ENCODE results near the gene MTARC2. TPM values are rescaled to one million over a fixed set of nuclear protein-coding genes. Genes with fewer than 3 reads are reported as not detected.

Gene MTARC2
- total RNA-seq, result 3.2 and 7.6 TPM in 2 replicates

GRCh38 chr1:220748089-220748934 lies at the start of gene MTARC2:
Gene MTARC2, plus strand, starts transcription at chr1:220748322. Its CDS starts 210 bp downstream, at chr1:220748532.

GRCh38 chr1:220786337-220787068 lies 38.4 kb downstream of the MTARC2 start, which contains the start of gene MTARC1:
Gene MTARC1, plus strand, starts transcription at chr1:220786913. Its CDS starts 32 bp downstream, at chr1:220786945.

Other genes with a start within 250 kb of the MTARC2 start
- gene MARK1, start 220.2 kb upstream of the MTARC2 start, total RNA-seq, result 0.93 and 0.94 TPM in 2 replicates
- gene C1orf115, start 58.0 kb upstream of the MTARC2 start, total RNA-seq, result 1.8 and 3.6 TPM in 2 replicates
- gene MTARC1, start 38.6 kb downstream of the MTARC2 start, total RNA-seq, result under 0.01 and 0.12 TPM in 2 replicates
- 17.4 and 48.0 TPM in 2 replicates for gene HLX, start 131.1 kb downstream of the MTARC2 start, total RNA-seq